Cerebellar nuclear complex (tissue), 1 donor: ENCODE measurements around the gene STAB2.

ENCODE experiments used
- DNase-seq, 2 experiments: peaks; one replicate each; lab custom pipeline; 2025; lab: John Stamatoyannopoulos, UW

The STAB2 gene

DNA sequence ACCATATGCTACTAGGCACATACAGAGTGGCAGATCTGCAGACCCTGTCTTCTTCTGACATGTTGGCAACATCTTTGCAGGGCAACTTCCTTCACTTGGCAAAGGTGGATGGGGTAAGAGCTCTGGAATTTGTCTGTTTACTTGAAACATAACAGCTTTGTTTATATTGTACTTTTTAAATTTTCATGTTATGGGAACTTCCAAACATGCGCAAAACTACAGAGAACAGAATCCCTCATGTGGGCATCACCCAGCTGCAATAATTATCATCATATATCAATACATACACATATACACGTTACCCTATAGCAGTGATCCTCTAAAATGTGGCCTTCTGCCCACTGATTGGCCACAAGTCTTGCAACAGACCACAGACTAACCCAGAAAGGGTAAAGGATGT is 103.4 kb downstream of the STAB2 start:
- DNase-seq: no peak

- no peak for DNase-seq
These were observed 104.0 kb downstream of the STAB2 start for GRCh38 chr12:103691063-103691462.

DNA sequence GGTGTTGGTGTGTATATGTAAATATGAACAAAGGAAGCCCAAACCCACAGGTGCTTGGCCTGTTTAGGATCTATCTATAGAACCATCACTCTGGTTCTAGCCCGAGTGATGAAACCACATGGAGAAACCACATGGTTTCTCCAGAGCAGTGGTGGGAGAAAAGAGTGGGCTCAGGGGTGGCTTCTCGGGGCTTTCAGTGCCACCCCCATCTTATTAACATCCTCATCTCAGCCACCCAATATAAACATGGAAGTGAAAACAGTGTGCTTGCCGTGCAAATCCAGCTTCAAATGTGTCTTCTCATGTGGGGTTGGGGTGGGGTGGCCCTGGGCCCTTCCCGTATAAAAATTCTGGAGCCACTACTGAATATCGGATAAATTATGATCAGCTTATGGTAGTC is 109.0 kb downstream of the STAB2 start:
- DNase-seq: no peak

GRCh38 chr12:103697971-103698751 is 111.1 kb downstream of the STAB2 start:
- DNase-seq: no peak

DNA sequence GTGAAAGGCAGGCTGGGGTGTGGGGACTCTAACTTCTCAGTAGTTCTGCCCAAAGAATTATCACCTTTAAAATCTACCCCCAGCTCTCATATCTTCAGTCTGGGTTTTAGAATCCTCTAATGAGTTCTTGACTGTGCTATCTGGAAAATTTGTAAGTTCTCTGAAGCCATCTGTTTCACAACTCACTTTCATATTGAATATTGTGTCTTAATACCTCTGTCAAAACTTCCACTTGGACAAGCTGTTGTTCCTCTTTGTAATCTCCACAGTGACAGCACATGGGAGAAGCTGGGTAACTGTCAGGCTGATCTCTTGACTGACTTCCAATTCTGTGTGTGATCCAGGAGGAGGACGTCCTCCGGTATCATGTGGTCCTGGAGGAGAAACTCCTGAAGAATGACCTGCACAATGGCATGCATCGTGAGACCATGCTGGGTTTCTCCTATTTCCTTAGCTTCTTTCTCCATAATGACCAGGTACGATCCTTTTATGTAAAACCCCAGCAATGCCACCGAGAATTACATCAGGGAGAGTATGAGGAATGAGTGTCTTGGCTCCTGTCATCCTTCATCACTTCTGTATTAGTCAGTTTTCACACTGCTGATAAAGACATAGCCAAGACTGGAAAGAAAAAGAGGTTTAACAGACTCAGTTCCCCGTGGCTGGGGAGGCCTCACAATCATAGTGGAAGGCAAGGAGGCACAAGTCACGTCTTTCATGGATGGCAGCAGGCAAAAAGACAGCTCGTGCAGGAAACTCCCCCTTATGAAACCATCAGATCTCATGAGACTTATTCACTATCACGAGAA is 111.9 kb downstream of the STAB2 start:
- no peak for DNase-seq

DNA sequence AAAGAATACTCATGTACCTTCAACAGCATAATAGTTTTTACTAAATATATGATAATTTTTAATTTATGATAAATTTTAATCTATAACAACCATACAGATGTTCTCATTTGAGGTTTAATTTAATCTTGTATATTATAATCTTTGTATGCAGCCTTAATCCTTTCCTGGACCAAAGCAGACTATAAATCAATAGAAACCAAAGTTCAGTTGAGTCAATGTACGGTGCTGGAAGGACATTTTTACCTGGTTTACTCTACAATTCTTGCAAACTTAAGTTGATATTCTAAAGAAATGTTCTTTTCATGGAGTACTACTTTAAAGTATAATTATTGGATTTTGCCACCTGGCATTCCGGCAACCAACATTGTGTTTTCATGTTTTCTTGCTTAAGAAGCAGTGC is 118.0 kb downstream of the STAB2 start:
- DNase-seq: no peak

GRCh38 chr12:103705927-103706326 is 118.9 kb downstream of the STAB2 start:
- DNase-seq: no peak

GRCh38 chr12:103707446-103707845 is 120.4 kb downstream of the STAB2 start:
- DNase-seq: no peak

- DNase-seq: no peak
These were observed 123.5 kb downstream of the STAB2 start for GRCh38 chr12:103710544-103710943.

DNA sequence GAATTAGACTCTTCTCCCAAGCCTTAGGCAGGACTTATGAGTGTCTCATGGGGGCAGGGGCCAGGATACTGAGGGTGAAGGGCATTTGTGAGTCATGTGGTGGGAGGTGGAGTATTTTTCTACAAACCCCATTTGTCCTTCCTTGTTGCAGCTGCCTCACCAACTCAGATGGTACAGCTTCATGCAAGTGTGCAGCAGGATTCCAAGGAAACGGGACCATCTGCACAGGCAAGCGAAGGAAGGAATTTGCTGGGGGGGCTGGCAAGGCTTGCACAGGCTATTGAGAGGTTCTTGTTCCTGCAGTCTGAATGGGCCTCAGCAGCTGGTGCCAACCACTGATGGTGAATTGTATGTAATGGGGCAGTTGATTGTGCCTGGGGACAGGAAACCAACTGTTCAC is 125.1 kb downstream of the STAB2 start:
- no peak for DNase-seq

DNA sequence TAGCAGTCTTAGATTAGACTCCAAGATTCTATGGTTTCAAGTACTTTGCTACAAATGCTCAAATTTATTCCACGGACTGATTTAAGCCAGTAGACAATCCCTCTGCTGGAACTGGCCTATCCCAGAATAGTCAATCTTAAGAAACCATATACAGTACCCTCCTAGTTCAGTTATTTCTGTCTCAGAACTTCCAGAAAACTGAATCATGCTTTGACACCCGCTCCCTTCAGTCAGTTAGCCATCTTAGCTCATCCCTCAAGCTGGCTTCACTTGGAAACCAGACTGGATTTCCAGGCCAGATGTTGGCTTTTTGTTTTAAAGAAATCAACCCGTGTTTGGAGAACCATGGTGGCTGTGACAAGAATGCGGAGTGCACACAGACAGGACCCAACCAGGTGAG is 128.4 kb downstream of the STAB2 start:
- DNase-seq: no peak

DNA sequence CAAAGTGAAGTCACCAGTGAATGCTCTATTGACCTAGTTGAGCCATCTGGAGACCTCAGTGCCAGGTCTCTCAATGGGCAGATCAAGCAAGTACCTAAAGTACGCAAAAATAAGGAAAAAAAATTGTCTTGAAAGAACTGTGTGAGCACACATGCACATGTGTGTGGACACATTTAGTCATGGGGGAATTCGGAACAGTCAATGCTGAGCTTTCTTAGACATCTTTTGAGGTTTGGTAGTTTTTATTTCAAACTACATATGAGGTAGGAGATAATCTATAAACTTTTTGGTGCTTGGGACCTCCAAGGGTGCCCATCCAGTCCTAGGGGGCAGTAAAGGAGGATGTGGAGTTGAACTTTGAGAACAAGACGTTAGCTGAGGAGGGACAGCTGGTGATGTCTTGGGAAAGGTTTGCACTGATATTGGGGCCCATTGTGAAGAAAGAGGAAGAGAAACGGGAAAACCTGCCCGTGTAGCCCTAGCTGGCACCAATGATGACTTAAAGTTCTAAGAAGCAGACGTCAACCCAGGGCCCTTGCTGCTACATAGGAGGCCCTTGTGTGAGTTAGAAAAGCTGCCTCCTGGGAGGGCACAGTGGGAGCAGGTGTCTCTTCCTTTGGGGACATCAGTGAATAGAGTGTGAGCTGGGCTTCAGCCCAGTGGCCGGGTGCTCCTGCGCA is 129.6 kb downstream of the STAB2 start:
- DNase-seq: no peak

- no peak for DNase-seq
These were observed 138.3 kb downstream of the STAB2 start for GRCh38 chr12:103725398-103725797.

- no peak for DNase-seq
These were observed 140.6 kb downstream of the STAB2 start for GRCh38 chr12:103727638-103728037.

DNA sequence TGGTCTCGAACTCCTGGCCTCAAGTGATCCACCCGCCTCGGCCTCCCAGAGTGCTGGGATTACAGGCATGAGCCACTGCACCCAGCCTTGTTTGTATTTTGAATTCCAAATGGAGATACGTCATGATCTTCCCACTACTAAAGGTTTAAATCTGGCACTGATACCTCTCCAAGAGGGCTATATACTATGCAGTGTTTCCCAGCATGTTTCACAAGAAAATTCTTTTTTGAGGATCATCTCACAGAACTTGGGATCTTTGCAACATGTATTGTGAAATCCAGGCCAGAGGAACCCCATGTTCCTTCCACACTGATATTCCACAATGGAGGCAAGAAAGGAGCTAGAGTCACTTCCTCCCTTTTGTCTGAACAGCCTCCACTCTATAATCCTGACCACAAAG is 141.2 kb downstream of the STAB2 start:
- no peak for DNase-seq

- no peak for DNase-seq
These were observed 142.4 kb downstream of the STAB2 start for GRCh38 chr12:103729499-103729898.

GRCh38 chr12:103731539-103731938 is 144.5 kb downstream of the STAB2 start:
- no peak for DNase-seq

DNA sequence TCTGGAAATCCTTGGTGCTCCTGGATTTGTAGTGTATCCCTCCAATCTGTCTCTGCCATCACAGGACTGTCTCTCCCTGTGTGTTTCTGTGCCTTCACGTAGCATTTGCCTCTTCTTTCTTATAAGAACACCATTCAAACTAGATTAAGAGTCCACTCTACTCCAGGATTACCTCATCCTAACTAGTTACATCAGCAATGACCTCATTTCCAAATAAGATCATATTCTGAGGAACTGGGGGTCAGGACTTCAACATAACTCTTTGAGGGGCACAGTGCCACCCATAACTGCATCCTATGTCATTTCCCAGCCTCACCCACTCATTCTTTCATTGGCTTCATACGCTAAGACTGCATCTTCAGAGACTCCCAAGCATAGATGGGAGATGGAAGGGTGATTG is 147.8 kb downstream of the STAB2 start:
- DNase-seq: no peak

DNA sequence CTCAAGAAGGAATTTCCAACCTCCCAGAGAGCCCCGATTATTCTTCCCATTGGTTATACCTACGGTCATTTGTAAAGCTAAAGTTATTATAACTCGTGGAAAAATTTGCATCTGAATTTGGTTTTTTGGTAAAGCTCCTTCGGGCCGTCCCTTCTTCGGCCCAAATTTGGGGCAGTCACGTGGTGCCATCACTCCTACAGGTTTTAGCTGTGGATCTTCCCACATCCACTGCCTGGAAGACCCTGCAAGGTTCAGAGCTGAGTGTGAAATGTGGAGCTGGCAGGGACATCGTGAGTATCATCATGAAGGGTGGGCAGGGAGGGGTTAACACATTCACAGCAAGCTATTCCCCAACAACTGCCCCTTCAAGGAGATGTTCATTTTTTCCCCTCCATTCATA is 148.2 kb downstream of the STAB2 start:
- no peak for DNase-seq

GRCh38 chr12:103736572-103736971 is 149.5 kb downstream of the STAB2 start:
- DNase-seq: no peak

DNA sequence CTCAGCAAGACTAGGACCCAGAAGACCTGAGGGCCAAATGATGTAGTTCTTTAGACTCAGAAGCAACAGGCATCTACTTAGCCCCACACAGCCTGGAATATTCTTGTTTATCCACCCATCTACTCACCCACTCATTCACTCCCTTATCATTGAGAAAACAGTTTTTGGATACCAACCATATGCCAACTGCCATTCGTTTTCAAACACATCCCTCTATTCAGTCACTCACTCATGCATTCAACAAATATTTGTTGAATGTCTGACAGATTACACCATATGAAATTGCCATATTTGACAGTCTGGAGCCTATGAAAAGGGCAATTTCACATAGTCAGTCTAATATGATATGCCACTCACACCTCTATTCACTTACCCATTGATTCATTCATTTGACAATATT is 150.8 kb downstream of the STAB2 start:
- no peak for DNase-seq

DNA sequence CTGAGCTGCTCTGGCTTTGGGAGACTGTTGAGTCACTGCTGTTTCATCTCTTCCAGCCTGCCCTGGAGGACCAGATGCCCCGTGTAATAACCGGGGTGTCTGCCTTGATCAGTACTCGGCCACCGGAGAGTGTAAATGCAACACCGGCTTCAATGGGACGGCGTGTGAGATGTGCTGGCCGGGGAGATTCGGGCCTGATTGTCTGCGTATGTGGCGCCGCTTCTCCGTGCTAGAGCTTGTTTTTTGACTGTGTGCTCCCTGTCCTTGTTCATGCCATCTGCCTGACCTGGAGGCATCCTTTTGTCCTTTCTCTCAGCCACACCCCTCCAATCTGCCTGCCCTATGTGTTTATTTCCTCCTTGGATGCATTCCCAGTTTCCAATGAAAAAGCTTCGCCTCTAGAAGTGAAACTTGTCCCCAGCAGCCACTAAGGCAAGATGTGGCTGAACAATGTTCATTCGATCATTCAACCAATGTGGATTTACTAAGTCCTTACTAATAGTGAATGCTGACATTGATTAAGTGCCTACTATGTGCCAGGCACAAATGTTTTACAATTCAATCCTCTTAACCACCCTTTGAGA is 155.4 kb downstream of the STAB2 start:
- DNase-seq: peak in 1 of 2 experiments; percentile 23
